Measurements from ENCODE around the gene GGA1. TPM values are rescaled to one million over a fixed set of nuclear protein-coding genes. Genes with fewer than 3 reads are reported as not detected.
A peak's percentile ranks its signal among the peaks of the same experiment; 100 is the strongest.
"Not testable (repeated sequence)": the region's sequence is repeated elsewhere in the genome, so short reads cannot be mapped to it uniquely, and the experiment has no call there.

Gene GGA1
- total and polyA plus RNA-seq, 12 donors: 22.9 to 39.7 (median 26.7) TPM

GRCh38 chr22:37601540-37602442, 6.8 kb upstream of the GGA1 start:
- ATAC-seq (peak in 1 of 8 donors; percentile 32), DNase-seq (no peak)
- TF ChIP-seq, protein P1, sequence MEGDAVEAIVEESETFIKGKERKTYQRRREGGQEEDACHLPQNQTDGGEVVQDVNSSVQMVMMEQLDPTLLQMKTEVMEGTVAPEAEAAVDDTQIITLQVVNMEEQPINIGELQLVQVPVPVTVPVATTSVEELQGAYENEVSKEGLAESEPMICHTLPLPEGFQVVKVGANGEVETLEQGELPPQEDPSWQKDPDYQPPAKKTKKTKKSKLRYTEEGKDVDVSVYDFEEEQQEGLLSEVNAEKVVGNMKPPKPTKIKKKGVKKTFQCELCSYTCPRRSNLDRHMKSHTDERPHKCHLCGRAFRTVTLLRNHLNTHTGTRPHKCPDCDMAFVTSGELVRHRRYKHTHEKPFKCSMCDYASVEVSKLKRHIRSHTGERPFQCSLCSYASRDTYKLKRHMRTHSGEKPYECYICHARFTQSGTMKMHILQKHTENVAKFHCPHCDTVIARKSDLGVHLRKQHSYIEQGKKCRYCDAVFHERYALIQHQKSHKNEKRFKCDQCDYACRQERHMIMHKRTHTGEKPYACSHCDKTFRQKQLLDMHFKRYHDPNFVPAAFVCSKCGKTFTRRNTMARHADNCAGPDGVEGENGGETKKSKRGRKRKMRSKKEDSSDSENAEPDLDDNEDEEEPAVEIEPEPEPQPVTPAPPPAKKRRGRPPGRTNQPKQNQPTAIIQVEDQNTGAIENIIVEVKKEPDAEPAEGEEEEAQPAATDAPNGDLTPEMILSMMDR (IDR thresholded peaks at IDR 0.05): no peak
- H3K4me1 ChIP-seq: peaks cover 0 to 8% (median 1%) of the 10 kb centered on the region in 9 donors
- H3K9me3 ChIP-seq: no peaks in the 10 kb centered on the region
- intact Hi-C loops (cut with DNase I): no loop called here
- H3K27me3 ChIP-seq: peaks cover 0 to 9% (median 0%) of the 10 kb centered on the region in 7 donors
- H3K4me3 ChIP-seq: no peak overlapping the region
- WGBS, 2 donors: 40 to 49% methylated on average over 14 of the region's 14 CpGs
- H3K27ac ChIP-seq: no peak overlapping the region
- no peaks in the 10 kb centered on the region for H3K36me3 ChIP-seq

- H3K27me3 ChIP-seq; DNase-seq; H3K36me3 ChIP-seq; H3K4me3 ChIP-seq; intact Hi-C loops (cut with DNase I); H3K9me3 ChIP-seq; H3K27ac ChIP-seq; ATAC-seq: not testable (repeated sequence)
- peaks cover 2 to 17% (median 10%) of the 10 kb centered on the region in 9 donors for H3K4me1 ChIP-seq
- 76 to 94% methylated on average over 5 of the region's 5 CpGs for WGBS, 2 donors
These were observed 5.9 kb upstream of the GGA1 start for GRCh38 chr22:37602546-37603277.

DNA sequence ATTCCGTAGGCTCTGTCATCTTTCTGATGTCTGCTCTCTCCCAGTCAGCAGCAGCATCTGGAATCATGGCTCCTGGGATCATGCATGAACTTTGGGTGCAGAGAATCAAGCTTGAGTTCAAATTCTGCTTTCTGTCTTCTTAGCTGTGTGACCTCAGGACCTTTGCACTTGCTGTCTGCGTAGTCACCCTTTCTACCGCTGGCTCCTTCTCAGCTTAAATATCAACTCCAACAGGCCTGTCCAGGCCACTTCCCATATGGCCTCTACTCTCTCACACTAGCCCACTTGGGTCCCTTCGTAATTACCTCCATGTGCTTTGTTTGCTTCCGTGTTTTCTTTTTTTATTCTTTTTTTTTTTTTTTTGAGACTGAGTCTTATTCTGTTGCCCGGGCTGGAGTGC, 4.6 kb upstream of the GGA1 start:
- no peak for DNase-seq
- intact Hi-C loops (cut with DNase I): no loop called here
- peaks cover 2 to 19% (median 14%) of the 10 kb centered on the region in 9 donors for H3K4me1 ChIP-seq
- TF ChIP-seq, protein P1 (IDR thresholded peaks at IDR 0.05): no peak
- no peak overlapping the region for H3K4me3 ChIP-seq
- H3K9me3 ChIP-seq: no peaks in the 10 kb centered on the region
- H3K27me3 ChIP-seq: peaks cover 0 to 9% (median 0%) of the 10 kb centered on the region in 7 donors
- ATAC-seq: no peak
- H3K27ac ChIP-seq: no peak overlapping the region
- no peaks in the 10 kb centered on the region for H3K36me3 ChIP-seq
- 91 to 93% methylated on average over 6 of the region's 6 CpGs for WGBS, 2 donors

GRCh38 chr22:37604875-37605274, 3.8 kb upstream of the GGA1 start:
- H3K27ac ChIP-seq: no peak overlapping the region
- H3K27me3 ChIP-seq: peaks cover 0 to 9% (median 0%) of the 10 kb centered on the region in 7 donors
- TF ChIP-seq, protein P1 (IDR thresholded peaks at IDR 0.05): no peak
- WGBS, 2 donors: 60 to 63% methylated on average over 5 of the region's 5 CpGs
- no peaks in the 10 kb centered on the region for H3K9me3 ChIP-seq
- H3K4me3 ChIP-seq: no peak overlapping the region
- DNase-seq: no peak
- peaks cover 7 to 24% (median 20%) of the 10 kb centered on the region in 9 donors for H3K4me1 ChIP-seq
- intact Hi-C loops (cut with DNase I): no loop called here
- ATAC-seq: no peak
- no peaks in the 10 kb centered on the region for H3K36me3 ChIP-seq
